Neural cell (in vitro differentiated cells): Measurements from ENCODE around the gene MAD1L1. TPM values are rescaled to one million over a fixed set of nuclear protein-coding genes. Genes with fewer than 3 reads are reported as not detected.

Experiments
- H2AFZ ChIP-seq: fragments of 200-600, 300-800 bp; sonication (generic), shearing (Covaris generic); 2 replicates; pipeline ENCODE4 v1.6.0; 2014; ENCODE audit warnings: low read depth, mild to moderate bottlenecking, antibody characterized with exemption, low read length, moderate library complexity
- H3F3A ChIP-seq: fragments of 200-600 bp; shearing (Covaris generic); 2 replicates; pipeline ENCODE4 v1.6.1; 2016; ENCODE audit warnings: mild to moderate bottlenecking, moderate library complexity, mixed read lengths, antibody characterized with exemption, low read length; ENCODE audit not compliant: insufficient read depth, poor library complexity, severe bottlenecking
- H3K27ac ChIP-seq: fragments of 200-600, 300-800 bp; sonication (generic), shearing (Covaris generic); 2 replicates; pipeline ENCODE4 v1.5.1; 2014; ENCODE audit warnings: mild to moderate bottlenecking, low read length, moderate library complexity
- H3K27me3 ChIP-seq: fragments of 300-800, 200-600 bp; sonication (generic), shearing (Covaris generic); 2 replicates; pipeline ENCODE4 v1.6.0; 2014; ENCODE audit warnings: mild to moderate bottlenecking, low read depth, low read length, moderate library complexity; ENCODE audit not compliant: insufficient read depth
- H3K36me3 ChIP-seq: fragments of 300-800, 200-600 bp; sonication (generic), shearing (Covaris generic); 2 replicates; pipeline ENCODE4 v1.5.1; 2014; ENCODE audit warnings: mild to moderate bottlenecking, antibody characterized with exemption, low read length, moderate library complexity; ENCODE audit not compliant: insufficient read depth
- H3K4me2 ChIP-seq: fragments of 300-800, 200-600 bp; sonication (generic), shearing (Covaris generic); 2 replicates; pipeline ENCODE4 v1.6.0; 2014; ENCODE audit warnings: mild to moderate bottlenecking, low read length
- H3K4me3 ChIP-seq: fragments of 300-800, 200-600 bp; sonication (generic), shearing (Covaris generic); 2 replicates; pipeline ENCODE4 v1.5.1; 2014; ENCODE audit warnings: mild to moderate bottlenecking, low read length, moderate library complexity
- H3K79me2 ChIP-seq: fragments of 200-600 bp; shearing (Covaris generic); replicated peaks from 2 replicates; pipeline ENCODE4 v1.6.0; 2014; ENCODE audit warnings: mild to moderate bottlenecking, low read length, moderate library complexity; ENCODE audit not compliant: insufficient read depth
- H3K9ac ChIP-seq: fragments of 300-800, 200-600 bp; sonication (generic), shearing (Covaris generic); 2 replicates; pipeline ENCODE4 v1.6.1; 2016; ENCODE audit warnings: mild to moderate bottlenecking, low read length, mixed read lengths
- H3K9me2 ChIP-seq: fragments of 200-600 bp; shearing (Covaris generic); 2 replicates; pipeline ENCODE4 v1.6.1; 2016; ENCODE audit warnings: mild to moderate bottlenecking, low read length, mixed read lengths; ENCODE audit not compliant: insufficient read depth
- H3K9me3 ChIP-seq: fragments of 200-600, 300-800 bp; sonication (generic), shearing (Covaris generic); 2 replicates; pipeline ENCODE4 v1.6.1; 2016; ENCODE audit warnings: mild to moderate bottlenecking, mixed run types, low read length, moderate library complexity, mixed read lengths
- H4K20me1 ChIP-seq: fragments of 200-600 bp; shearing (Covaris generic); 2 replicates; pipeline ENCODE4 v1.6.1; 2016; ENCODE audit warnings: mild to moderate bottlenecking, mixed run types; ENCODE audit not compliant: insufficient read depth
- CTCF ChIP-seq: fragments of 450-650 bp; IDR thresholded peaks from 2 replicates; pipeline ENCODE4 v1.5.1; 2014; ENCODE audit warnings: antibody characterized with exemption, mild to moderate bottlenecking, moderate library complexity; ENCODE audit not compliant: poor library complexity, severe bottlenecking
- EP300 ChIP-seq: fragments of 450-650 bp; conservative IDR thresholded peaks from 2 replicates; pipeline ENCODE4 v1.6.1; 2014; ENCODE audit warnings: antibody characterized with exemption, mild to moderate bottlenecking, moderate library complexity; ENCODE audit not compliant: poor library complexity, severe bottlenecking
- EZH2 ChIP-seq: fragments of 200-600, 300-800 bp; shearing (Covaris generic), sonication (generic); IDR thresholded peaks from 2 replicates; pipeline ENCODE4 v1.6.1; 2014; ENCODE audit warnings: antibody characterized with exemption, low read length, borderline replicate concordance, mild to moderate bottlenecking; ENCODE audit not compliant: insufficient read depth, poor library complexity, severe bottlenecking
- MXI1 ChIP-seq: fragments of 450-650 bp; conservative IDR thresholded peaks from 2 replicates; pipeline ENCODE4 v1.6.1; 2014; ENCODE audit warnings: antibody characterized with exemption, mild to moderate bottlenecking; ENCODE audit not compliant: poor library complexity, severe bottlenecking
- POLR2AphosphoS5 ChIP-seq: IDR thresholded peaks from 2 replicates; pipeline ENCODE4 v1.6.1; 2012
- RAD21 ChIP-seq: fragments of 450-650 bp; conservative IDR thresholded peaks from 2 replicates; pipeline ENCODE4 v1.6.1; 2014; ENCODE audit warnings: antibody characterized with exemption, mild to moderate bottlenecking, moderate library complexity
- REST ChIP-seq: IDR thresholded peaks from 2 replicates; pipeline ENCODE4 v1.6.1; 2012; ENCODE audit warnings: borderline replicate concordance
- SMC3 ChIP-seq: fragments of 450-650 bp; conservative IDR thresholded peaks from 2 replicates; pipeline ENCODE4 v1.6.1; 2014; ENCODE audit warnings: antibody characterized with exemption, mild to moderate bottlenecking, moderate library complexity; ENCODE audit not compliant: poor library complexity
- TAF1 ChIP-seq: IDR thresholded peaks from 2 replicates; pipeline ENCODE4 v1.6.1; 2012; ENCODE audit warnings: low read depth
- polyA plus RNA-seq: library from polyadenylated mRNA; depleted of rRNA; stranded (reverse); fragments of >200 nt; gene quantifications from 2 replicates; pipeline ENCODE4 v1.2.3, GENCODE V29; 2014

MAD1L1 gene
- polyA plus RNA-seq, 1 donor from 2014 or later = 31.4 TPM

- no peak overlapping the region for H3K4me3 ChIP-seq
- TF ChIP-seq POLR2AphosphoS5 (no peak), TAF1 (no peak), SMC3 (no peak), EP300 (no peak), MXI1 (no peak)
- no peaks in the 10 kb centered on the region for H3K79me2 ChIP-seq
- no peaks in the 10 kb centered on the region for H3K27me3 ChIP-seq
- H3K9me2 ChIP-seq = no peaks in the 10 kb centered on the region
- no peaks in the 10 kb centered on the region for H3F3A ChIP-seq
- H3K27ac ChIP-seq = no peak overlapping the region
- no peaks in the 10 kb centered on the region for H3K9me3 ChIP-seq
- no peak overlapping the region for H2AFZ ChIP-seq
- H3K4me2 ChIP-seq = no peak overlapping the region
- no peaks in the 10 kb centered on the region for H3K36me3 ChIP-seq
- H4K20me1 ChIP-seq = no peaks in the 10 kb centered on the region
- H3K9ac ChIP-seq = no peak overlapping the region
These were observed 228.6 kb downstream of the MAD1L1 start for GRCh38 chr7:2003931-2004812.

DNA sequence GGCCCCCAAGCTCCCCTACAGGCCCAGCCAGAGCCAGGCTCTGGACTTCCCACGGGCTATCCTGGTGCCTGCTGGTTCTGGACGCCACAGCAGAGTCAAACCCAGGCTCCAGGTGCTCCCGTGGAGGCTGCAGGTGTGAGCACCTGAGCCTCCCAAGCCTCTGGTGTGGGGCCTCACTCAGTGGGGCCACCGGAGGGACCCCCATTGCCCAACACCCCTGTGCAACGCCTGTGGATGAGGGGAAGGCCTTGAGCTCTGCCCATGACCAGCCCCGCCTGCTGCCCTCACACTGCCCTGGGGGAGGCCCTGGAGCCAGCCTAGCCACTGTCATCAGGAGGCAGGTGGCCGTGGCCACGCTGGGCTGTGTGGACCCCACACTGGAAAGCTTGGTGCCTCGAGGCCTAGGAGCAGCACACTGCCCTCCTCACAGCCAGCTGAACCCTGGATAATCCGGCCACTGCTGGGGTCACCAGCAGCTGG, 229.3 kb downstream of the MAD1L1 start:
- H4K20me1 ChIP-seq = no peaks in the 10 kb centered on the region
- no peaks in the 10 kb centered on the region for H3K27me3 ChIP-seq
- no peak overlapping the region for H3K4me2 ChIP-seq
- no peaks in the 10 kb centered on the region for H3K9me3 ChIP-seq
- H3K27ac ChIP-seq = no peak overlapping the region
- H3K4me3 ChIP-seq = no peak overlapping the region
- H3K36me3 ChIP-seq = no peaks in the 10 kb centered on the region
- no peaks in the 10 kb centered on the region for H3K79me2 ChIP-seq
- TF ChIP-seq SMC3 (no peak), CTCF (no peak), EP300 (no peak), RAD21 (no peak), POLR2AphosphoS5 (no peak), MXI1 (no peak), TAF1 (no peak), REST (no peak), EZH2 (no peak)
- no peaks in the 10 kb centered on the region for H3K9me2 ChIP-seq
- no peaks in the 10 kb centered on the region for H3F3A ChIP-seq
- H3K9ac ChIP-seq = no peak overlapping the region
- no peak overlapping the region for H2AFZ ChIP-seq
